ENCODE data around the gene USPL1.
"Not testable (repeated sequence)": the region's sequence is repeated elsewhere in the genome, so short reads cannot be mapped to it uniquely, and the experiment has no call there.

The USPL1 gene

DNA sequence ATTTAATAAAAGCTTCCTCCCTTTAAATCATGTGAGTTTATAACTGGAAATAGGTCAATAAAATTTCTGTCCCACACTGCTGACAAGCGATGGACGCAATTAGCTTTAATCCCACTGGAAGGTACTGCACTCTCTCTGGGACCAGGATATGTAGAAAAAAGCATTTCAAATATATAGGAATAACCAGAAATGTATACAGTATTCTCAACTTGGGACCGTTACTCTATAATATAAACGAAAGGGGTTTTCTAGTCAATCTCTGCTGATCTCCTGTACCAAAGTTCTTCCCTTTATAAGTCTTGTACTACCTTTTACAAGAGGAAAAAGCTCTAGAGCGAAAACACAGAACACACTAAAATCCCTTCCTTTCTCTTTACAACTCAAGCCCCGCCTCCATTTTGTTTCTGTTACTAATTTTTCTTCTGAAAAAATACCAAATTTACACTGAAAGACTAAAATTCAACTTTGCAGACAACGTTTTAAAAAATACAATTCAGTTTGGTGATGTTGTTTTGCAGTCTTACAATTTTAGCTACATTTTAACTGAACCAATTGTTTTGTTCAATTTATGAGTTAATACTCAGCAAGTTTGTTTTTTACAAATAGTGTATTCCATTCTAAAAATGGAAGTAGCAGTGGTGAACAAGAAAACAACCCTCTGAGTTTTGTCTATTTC lies 1.7 kb upstream of the USPL1 start:
- DNase-seq (ENCODE audit: low read depth in 2 of 2), result no peak

DNA sequence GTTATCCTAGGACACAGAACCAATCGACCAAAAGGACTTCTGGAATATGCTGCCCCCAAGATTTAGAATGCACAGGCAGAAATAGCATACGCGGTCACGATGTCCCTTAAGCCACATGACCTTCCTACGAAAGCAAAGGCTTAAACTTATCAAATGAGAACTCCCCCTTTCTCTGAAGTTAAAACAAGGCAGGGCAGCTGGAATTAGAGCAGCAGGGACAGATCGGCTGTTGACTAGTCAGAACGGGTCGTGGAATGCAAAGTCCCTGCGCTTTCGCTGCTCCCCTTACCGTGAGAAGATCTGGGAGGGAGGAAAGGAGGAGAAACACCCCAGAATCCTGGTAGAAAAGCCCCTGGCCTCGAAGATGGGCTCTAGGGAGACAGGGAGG lies 799 bp upstream of the USPL1 start:
- peak; percentile 20 to 23 for DNase-seq (ENCODE audit: low read depth in 2 of 2)

DNA sequence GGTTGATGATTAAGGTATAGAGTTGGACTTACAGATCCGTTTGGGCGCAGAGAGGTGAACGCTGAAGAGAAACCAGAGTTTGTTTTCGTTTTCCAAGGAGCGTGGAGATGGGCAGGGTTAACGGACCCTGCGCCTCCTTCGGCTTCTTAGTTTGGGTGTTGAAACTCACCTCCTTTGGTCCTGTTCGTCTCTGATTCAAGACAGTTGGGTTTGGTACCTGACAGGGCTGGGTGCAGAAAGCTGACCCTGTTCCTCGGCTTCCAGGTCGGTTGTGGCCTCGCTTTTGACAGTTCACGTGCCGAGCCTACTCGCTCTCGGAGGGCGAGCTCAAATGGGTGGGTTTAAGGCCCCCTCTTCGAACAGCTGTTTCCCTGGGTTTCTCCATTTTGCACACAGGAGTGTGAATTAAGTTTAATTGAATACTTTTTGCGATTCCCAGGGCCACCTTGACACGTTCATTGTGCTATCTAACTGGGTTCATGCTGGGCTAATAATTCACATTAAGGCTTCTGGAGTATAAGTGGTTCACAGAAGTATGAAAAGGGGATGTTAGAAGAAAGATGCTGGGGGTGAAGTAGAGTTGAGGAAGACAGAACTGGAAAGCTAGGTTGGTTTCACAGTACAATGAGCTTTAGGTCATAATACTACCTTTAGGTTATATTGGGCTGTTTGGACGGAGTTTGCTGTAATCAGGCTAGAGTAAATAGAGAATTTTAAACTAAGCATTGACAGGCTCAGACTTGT lies 638 bp downstream of the USPL1 start:
- no peak for DNase-seq (ENCODE audit: low read depth in 2 of 2)

DNA sequence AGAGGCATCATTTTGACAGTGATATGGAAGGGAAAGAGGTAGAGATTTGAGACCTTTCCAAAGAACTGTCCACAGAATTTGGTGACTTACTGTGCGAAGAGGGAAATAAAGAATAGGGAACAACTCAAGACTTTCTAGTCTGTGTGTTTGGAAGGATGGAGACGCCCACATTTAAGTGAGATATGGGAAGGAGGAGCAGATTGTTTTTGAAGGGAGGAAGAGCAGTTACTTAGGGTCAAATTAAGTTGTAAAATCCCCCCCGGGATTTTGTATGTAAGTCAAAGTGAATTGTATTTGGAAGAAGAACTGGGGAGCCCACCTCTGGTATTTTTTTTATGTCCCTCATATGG lies 1.2 kb downstream of the USPL1 start:
- no peak for DNase-seq (ENCODE audit: low read depth in 2 of 2)

DNA sequence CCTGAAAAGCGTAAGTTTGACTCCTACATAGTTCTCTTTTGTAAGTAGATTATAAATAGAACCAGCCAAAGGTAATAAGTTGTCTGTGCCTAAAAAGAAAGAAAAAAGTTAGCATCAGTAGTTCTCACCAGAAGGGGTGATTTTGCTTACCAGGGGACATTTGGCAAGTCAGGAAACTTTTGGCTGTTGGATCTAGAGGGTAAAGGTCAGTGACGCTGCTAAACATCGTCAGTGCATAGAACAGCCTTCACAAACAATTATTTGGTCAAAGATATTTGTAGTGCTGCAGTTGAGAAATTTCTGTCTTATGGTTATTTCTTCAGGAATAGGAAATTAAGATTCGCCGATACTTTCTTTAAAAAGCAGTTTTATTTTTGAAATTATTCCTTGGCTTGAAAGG lies 2.0 kb downstream of the USPL1 start:
- DNase-seq (ENCODE audit: low read depth in 2 of 2), result no peak

DNA sequence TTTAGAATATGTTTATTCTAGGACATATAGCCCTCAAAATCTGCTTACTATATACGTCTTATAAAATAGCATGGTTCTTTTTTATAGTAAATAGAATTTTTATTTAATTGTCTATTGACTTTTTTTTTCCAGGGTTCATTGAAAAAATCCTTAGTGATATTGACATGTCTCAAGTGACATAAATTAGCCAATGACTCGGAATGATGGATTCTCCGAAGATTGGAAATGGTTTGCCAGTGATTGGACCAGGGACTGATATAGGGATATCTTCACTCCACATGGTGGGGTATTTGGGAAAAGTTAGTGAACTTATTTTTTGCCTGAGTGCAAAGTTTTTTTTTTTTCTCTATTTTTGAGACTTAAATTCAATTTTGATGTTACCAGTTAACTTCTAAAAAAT lies 3.2 kb downstream of the USPL1 start:
- no peak for DNase-seq (ENCODE audit: low read depth in 2 of 2)

DNA sequence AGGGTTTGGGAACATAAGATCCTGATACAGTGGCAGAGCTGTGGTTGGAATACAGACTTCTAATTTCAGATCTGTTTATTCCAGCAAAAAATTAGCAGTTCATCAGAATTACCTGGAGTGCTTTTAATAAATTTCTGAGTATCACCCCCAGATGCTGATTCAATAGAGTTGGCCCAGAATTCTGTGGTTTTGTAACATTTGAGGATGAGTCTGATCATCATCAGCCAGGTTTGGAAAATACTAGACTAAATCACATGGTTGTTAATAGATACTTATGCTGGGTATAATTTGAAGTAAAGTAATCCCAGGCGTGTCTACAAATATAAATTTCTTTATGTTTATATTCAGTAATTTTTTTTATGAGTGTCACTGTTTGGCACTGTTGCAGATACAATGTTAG lies 4.8 kb downstream of the USPL1 start:
- no peak for DNase-seq (ENCODE audit: low read depth in 2 of 2)

DNA sequence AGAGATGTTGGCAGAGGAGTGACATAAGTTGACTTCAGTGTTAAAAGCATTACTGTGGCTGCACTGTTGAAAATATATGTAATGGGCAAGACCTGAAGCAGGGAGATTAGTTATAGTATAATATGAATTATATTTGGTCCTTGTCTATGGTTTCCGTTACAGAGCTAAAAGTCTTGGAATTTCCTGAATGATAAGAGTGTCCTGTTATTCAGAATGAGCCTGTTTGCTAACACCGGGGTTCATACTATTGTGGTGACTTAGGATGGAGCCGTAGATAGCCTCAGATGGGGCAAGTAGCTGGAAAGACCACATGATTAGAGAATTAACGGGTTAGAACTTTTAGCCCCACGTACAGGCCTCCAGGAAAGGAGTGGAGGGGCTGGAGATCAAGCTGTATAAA lies 5.7 kb downstream of the USPL1 start:
- DNase-seq (ENCODE audit: low read depth in 2 of 2), result no peak

DNA sequence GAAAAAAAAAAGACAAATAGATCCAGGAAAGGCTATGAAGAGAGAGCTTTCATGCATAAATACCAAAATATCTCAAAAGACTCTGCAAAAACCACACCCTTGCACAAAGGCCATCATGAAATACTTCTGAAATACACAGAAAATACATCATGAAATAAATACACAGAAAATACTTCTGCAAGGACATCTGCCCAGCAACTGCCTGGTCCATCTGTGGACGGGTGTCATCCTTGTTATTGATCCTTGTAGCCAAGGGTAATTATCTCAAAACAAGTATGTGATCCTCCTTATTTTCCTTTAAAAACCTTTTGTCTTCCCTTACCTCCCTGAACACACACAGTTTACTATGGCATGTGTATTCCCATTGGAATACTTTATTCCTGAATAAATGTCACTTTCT lies 6.9 kb downstream of the USPL1 start:
- no peak for DNase-seq (ENCODE audit: low read depth in 2 of 2)

DNA sequence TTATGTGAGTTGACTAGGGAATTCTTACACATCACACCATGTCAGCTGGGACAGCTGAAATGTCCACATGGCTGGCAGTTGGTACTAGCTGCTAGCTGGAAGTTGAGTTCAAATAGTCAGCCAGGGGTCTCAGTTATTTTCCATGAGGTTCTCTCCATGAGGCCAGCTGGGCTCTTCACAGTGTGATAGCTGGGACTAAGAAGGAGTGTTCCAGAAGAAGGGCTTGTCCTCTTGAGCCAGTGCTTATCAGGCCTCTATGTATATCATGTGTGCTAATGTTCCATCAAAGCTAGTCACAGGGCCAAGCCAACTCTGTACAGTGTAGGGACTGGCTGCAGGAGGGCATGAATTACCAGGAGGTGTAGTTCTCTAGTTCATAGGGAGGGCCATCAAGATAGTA lies 11.8 kb downstream of the USPL1 start:
- DNase-seq (ENCODE audit: low read depth in 2 of 2), result no peak

DNA sequence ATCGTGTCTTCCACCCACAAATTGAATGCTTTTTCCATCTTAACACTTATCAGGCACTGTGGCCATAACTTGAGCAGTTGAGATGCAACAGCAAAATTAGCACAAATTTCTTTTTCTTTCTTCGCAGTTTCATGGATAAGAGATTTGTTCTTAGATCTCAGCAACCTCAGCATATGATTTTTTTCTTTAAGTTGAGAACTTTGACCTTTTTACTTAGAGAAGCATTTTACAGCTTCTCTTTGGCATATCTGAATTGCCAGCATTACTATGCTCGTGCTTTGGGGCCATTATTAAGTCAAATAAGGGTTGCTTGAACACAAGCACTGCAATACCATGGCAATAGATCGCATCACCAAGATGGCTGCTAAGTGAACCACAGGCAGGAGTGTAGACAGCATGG lies 16.1 kb downstream of the USPL1 start:
- no peak for DNase-seq (ENCODE audit: low read depth in 2 of 2)

DNA sequence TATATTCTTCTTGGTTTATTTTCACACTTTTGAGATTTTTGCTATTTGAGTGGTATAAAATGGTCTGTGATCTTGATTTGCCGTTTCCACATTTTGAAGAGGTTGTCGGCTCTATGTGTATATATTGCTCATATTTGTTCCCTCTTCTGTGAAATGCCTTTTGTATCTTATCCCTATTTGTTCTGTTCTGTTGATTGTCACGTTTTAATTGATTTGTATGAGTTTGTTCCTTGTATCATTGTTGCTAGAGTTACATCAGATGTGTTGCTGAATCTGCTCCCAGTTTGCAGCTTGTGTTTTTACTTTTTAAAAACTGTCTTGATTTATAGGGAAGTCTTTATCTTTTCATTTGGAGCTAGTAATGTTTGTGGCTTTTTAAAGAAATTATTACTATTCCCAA lies 17.1 kb downstream of the USPL1 start:
- DNase-seq (ENCODE audit: low read depth in 2 of 2), result no peak

DNA sequence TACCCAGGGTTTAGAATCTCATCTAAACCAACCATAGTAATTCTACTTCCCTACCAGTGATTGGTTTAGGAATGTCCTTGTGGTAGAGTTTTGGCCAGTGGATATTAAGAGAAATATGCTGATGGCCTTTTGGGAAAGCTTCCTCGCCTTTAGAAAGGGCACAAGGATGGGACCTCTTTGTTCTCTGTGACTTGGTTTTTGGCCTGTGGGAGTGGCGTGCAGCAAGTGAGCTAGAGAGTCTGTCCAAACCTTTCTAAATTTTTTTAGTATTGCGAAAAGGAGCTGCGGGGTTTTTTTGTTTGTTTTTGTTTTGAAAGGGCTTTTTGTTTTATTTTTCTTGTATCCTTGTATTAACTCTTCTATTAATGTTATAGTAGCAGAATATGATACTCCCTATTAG lies 20.6 kb downstream of the USPL1 start:
- DNase-seq (ENCODE audit: low read depth in 2 of 2), result no peak

DNA sequence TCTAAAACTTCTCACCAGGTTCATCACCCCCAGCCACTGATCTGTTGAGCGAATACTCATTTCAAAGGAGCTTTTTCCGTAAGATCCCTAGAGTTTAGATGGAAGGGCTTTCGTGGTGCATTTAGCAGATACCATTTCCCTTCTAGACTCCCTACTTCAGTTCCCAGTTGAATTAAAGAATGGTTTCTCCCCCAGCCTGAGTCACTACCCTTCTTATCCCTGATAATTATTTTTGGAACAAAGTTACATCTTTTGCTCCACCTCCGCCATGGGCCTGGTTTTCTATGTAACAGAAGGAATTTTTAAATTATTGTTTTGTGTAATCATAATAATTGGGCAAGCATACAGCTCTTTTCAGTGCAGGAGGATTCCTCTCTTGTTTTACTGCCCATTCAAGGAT lies 22.0 kb downstream of the USPL1 start:
- no peak for DNase-seq (ENCODE audit: low read depth in 2 of 2)

DNA sequence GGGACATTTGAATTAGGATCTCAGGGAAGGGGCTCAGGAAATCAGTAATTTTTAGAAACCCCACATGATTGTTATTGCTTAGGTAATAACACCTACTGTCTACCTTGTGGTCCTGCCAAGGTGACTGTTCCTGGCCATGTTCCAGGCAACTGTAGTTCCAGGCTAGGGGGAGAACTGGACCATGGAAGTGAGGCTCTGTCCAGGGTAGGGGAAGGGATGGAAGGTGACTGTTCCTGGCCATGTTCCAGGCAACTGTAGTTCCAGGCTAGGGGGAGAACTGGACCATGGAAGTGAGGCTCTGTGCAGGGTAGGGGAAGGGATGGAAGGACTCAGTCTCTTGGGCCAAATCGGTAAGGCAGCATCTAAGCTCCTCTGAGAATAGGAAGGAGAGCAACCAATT lies 23.5 kb downstream of the USPL1 start:
- not testable (repeated sequence) for DNase-seq (ENCODE audit: low read depth in 2 of 2)

DNA sequence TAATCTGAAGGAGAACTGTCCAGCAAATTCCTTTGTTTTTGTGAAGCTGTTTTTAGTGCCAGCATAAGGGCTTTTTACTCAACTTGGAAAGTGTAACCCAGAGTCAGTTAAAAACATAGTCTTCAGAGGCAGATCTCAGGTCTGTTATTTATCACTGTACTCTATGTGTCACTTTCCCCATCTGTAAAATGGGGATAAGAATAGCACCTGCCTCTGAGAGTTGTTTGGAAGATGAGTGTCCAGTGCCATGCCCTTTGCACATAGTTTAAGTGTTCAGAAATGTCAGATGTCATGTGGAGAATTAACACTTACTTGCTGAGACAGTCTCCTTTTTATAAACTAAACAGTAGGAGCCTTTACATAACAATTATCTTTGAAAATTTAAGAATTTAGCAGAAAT lies 27.9 kb downstream of the USPL1 start:
- DNase-seq (ENCODE audit: low read depth in 2 of 2), result no peak

DNA sequence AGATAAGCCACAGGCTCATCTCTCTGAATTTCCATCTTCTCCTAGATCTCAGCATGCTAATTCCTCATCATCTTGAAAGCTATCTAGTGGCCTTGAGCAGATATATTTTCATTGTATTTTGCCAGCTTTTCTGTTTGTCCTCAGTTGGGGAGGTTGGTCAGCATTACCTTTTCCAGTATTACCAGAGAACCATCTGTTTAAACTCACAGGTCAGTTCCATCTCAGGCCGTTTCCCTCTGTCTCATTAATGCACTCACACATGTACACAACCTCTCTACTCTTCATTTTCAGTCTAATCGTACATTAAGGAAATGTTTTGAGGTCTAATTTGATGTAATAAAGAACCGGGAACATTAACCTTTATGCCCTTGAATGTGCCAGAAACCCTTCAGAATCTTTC lies 29.7 kb downstream of the USPL1 start:
- no peak for DNase-seq (ENCODE audit: low read depth in 2 of 2)

DNA sequence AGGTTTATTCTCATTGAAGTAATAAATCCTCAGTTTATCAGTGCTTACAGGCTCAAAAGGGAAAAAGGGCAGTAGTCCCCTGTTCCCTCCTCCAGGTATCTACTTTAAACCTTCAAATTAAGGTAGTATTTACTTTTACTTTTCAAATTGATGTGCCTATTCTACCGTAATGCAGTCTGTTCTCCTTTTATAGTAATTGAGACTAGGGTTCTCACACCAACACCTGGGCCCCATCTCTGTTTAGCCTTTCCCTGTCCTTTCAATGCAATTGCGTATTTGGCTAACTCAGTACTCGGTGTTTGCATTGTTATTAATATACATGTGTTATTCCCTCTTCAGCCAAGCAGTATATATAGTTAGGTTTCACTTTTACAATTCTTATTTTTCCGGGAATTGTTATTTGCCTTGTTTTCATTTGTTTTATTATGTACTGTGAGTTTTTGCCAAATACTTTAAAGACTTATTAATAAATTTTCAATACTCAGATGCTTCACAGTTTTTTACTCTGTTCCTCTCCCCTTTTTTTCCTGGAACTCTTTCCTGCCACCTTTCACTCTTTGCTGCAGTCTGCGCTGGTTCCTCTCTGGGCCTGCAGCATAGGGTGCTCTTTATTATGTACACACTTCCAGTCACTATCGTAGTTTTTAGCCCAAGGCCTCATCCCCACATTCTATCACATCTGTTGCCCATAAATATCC lies 30.3 kb downstream of the USPL1 start:
- DNase-seq (ENCODE audit: low read depth in 2 of 2), result no peak

DNA sequence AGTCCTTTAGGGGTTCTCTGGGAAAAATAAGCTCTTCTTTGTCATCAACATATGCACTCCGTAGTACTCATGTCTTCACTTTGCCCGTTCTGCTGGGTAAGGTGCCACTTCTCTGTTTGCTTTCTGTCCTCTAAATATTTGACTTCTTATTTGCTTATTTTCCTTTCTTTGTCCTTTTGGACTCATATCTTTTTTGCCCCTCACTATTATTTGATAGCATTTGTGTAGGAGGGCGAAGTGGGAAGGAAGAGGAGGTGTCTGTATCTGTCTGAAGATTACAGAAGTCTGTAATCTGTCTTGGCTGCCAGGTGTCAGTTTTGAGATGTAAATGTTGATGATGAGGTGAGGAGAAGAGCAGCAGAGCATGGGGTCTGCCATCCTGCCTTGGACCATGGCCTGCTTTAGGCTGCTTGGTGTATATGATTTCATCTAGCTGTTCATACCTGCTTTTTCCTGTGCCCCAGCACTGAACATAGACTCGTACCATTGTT lies 30.8 kb downstream of the USPL1 start:
- no peak for DNase-seq (ENCODE audit: low read depth in 2 of 2)

DNA sequence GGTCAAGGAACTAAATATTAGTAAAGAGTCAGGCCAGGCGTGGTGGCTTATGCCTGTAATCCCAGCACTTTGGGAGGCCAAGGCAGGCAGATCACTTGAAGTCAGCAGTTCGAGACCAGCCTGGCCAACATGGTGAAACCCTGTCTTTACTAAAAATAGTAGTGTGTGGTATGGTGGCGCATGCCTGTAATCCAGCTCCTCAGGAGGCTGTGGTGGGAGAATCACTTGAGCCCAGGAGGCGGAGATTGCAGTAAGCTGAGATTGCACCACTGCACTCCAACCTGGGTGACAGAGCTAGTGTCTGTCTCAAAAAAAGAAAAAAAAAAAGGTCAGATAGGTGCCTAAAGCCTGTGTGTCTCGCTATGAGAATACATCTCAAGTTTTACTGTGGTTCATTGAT lies 33.9 kb downstream of the USPL1 start:
- DNase-seq (ENCODE audit: low read depth in 2 of 2), result not testable (repeated sequence)

DNA sequence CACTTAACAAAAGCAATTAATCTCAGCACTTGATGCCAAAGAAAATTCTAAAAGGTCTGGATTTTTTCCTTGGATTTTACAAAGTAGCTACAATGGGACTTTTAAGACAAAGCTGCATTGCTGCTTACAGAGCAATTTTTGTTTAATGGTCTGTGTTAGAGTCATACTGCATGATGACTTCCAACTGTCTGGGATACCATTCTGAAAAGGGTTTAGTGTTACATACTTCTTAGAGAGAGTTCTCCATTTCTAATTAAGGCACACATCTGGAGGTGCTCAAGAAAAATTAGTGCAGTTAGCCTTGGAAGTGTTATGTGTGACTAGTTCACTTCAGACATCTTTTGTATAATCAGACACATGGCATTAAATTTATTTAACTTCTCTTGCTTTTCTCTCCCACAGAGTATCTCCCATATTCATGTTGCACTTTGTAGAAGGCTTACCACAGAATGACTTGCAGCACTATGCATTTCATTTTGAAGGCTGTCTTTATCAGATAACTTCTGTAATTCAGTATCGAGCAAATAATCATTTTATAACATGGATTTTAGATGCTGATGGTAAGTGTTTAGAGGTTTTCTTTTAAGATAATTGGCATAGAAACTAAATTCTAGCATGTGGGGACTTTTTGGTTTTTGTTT lies 35.1 kb downstream of the USPL1 start:
- no peak for DNase-seq (ENCODE audit: low read depth in 2 of 2)

DNA sequence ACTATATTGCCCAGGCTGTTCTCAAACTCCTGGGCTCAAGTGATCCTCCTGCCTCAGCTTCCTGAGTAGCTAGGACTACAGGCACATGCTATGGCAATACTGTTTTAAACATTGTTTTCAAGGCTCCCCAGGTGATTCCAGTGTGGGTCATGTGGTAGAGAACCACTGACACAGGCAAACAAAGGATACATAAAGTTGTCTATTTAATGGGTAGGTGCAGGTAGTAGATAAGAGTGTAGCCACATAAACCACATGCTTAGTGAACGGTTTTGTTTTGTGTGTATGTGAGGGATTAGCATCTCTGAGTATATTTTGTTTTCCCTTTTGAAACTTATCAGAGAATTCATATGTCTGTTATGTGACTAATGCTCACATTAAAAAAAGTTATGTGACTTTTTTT lies 36.7 kb downstream of the USPL1 start:
- no peak for DNase-seq (ENCODE audit: low read depth in 2 of 2)

DNA sequence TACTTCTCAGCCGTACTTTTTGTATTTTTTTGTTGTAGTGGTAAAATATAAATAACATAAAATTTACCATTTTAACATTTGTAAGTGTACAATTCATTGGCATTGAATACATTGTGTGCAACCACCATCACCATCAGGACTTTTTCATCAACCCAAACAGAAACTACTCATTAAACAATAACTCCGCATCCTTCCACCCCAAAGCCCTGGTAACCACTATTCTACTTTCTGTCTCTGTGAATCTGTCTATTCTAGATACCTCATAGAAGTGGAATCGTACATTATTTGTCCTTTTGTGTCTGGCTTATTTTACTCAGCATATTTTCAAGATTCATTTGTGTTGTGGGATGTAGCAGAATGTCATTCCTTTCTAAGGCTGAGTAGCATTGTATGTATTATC lies 38.5 kb downstream of the USPL1 start:
- no peak for DNase-seq (ENCODE audit: low read depth in 2 of 2)

Measured in stimulated activated CD4-positive, alpha-beta T cell treated with anti-CD3 and anti-CD28 coated beads, Interleukin-12 subunit alpha, Interleukin-12 subunit beta, amount 100 ng/mL, for 24 hours (primary cell).